ENCODE measurements around the gene CADPS2.

DNA sequence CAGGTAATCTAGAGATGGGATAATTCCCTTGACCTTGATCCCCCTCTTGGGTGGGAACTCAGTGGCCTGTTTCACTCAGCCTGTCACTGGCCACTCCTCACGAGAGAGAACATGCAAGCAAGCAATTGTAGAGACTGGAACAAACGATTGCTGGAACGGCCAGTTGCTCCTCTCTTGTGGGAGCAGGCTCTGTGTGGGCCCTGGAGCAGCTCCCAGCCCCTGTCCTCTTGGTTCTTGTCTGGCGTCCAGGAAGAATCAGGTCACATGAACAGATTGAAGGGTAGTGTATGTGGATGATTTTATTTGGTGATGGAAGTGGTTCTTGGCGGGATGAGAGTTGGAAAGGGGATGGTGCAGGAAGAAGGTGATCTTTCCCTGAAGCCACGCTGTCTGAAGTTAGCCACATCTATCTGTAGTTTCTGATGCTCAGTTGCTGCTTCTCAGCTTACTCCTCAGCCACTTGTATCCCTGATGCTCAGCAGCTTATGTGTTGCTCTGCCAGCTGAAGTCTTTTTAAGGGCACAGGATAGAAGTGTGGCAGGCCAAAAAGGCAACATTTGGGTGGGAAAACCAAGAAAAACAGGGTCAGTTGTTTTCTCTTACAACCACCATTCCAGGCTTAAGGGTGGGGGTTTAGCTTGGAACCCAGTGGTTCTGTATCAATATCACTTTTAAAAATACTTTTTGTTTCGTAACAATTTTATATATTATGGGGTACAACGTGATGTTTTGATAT lies 203.3 kb downstream of the CADPS2 start:
- TF ChIP-seq, protein P1, sequence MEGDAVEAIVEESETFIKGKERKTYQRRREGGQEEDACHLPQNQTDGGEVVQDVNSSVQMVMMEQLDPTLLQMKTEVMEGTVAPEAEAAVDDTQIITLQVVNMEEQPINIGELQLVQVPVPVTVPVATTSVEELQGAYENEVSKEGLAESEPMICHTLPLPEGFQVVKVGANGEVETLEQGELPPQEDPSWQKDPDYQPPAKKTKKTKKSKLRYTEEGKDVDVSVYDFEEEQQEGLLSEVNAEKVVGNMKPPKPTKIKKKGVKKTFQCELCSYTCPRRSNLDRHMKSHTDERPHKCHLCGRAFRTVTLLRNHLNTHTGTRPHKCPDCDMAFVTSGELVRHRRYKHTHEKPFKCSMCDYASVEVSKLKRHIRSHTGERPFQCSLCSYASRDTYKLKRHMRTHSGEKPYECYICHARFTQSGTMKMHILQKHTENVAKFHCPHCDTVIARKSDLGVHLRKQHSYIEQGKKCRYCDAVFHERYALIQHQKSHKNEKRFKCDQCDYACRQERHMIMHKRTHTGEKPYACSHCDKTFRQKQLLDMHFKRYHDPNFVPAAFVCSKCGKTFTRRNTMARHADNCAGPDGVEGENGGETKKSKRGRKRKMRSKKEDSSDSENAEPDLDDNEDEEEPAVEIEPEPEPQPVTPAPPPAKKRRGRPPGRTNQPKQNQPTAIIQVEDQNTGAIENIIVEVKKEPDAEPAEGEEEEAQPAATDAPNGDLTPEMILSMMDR (IDR thresholded peaks at IDR 0.05): no peak
- TF ChIP-seq POLR2A (IDR thresholded peaks at IDR 0.05) (no peak), POLR2AphosphoS5 (IDR thresholded peaks at IDR 0.05) (no peak), EP300 (IDR thresholded peaks at IDR 0.05) (no peak)
